Hair follicular keratinocyte (primary cell): ENCODE measurements around the gene THOC3. TPM values are rescaled to one million over a fixed set of nuclear protein-coding genes. Genes with fewer than 3 reads are reported as not detected.

Experiments
- total RNA-seq: library from RNA; depleted of rRNA; stranded (reverse); fragments of >200 nt; gene quantifications from 2 replicates; pipeline ENCODE4 v1.2.3, GENCODE V29; 2015

THOC3 gene, protein sequence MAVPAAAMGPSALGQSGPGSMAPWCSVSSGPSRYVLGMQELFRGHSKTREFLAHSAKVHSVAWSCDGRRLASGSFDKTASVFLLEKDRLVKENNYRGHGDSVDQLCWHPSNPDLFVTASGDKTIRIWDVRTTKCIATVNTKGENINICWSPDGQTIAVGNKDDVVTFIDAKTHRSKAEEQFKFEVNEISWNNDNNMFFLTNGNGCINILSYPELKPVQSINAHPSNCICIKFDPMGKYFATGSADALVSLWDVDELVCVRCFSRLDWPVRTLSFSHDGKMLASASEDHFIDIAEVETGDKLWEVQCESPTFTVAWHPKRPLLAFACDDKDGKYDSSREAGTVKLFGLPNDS
- total RNA-seq, result 127 and 189 TPM in 2 replicates

DNA sequence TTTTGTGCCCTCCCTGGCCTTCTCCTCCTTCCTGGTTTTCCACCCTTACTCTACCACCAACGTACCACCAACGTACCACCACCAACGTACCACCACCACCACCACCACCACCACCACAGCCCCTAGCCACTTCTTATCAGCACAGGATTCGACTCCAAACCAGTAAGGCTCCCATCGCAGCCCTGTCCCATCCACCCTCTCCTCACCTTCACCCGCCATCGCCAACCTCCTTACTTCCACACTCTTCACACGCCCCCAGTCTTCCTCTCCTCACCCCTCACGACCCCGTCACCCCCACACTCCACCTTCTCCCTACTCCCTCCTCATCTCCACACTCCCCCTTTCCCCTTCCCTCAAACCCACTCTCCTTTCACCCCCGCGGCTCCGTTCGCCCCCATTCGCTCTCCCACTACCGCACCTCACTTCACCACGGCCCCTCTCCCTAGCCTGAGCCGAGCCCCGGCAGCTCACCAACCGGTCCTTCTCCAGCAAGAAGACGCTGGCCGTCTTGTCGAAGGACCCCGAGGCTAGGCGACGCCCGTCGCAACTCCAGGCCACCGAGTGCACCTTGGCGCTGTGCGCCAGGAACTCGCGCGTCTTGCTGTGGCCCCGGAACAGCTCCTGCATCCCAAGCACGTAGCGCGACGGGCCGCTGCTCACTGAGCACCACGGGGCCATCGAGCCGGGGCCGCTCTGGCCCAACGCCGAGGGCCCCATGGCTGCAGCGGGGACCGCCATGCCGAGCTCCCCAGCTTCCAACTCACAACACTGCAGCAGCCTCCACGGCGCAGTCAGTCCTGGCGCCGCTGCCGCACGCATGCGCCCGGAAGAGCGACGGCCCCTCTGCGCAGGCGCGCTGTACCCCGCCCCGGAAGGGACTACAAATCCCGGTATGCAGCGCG is at the start of gene THOC3:
THOC3 (minus strand) TSS at position 845 of the 902 bp plus-strand sequence; CDS start at position 738, 107 bp downstream.

Other genes starting within 250 kb of the THOC3 start
- not detected in 2 replicates for gene CPLX2, start 96.7 kb downstream of the THOC3 start, total RNA-seq